SK-N-SH (cell line): ENCODE results near the gene MAP2K5. TPM values are rescaled to one million over a fixed set of nuclear protein-coding genes. Genes with fewer than 3 reads are reported as not detected.
A peak's percentile ranks its signal among the peaks of the same experiment; 100 is the strongest.

Source experiments
- CTCF ChIA-PET: fragments of 300-600, 350-600 bp; formaldehyde crosslinking; extraction: SDS; loops from one replicate; lab custom pipeline; 2021; lab: Yijun Ruan, JAX
- POLR2A ChIA-PET: fragments of 350-600 bp; sonication (Branson Sonifier 250); formaldehyde crosslinking; extraction: SDS; loops from one replicate; lab custom pipeline; 2020; ENCODE audit warnings: antibody characterized with exemption, inconsistent platforms; lab: Yijun Ruan, JAX
- DNase-seq: peaks from one replicate; pipeline ENCODE4 v3.0.0; 2012
- H2AFZ ChIP-seq: fragments of 200-600 bp; sonication (generic); 2 replicates; pipeline ENCODE4 v1.8.1; 2016; ENCODE audit warnings: antibody characterized with exemption, mild to moderate bottlenecking, low read depth
- H3F3A ChIP-seq: fragments of 200-600 bp; sonication (generic); replicated peaks from 2 replicates; pipeline ENCODE3; 2016; ENCODE audit warnings: antibody characterized with exemption, mild to moderate bottlenecking; ENCODE audit not compliant: insufficient read depth
- H3K27ac ChIP-seq, 2 experiments: fragments of 200-500 bp in 1 of 2; fragments of 200-600 bp in 1 of 2; sonication (Bioruptor generic) in 1 of 2; sonication (generic), shearing (Covaris generic) in 1 of 2; 2 replicates each; pipeline versions ENCODE4 v1.5.1 to v1.6.1; 2014 to 2016; ENCODE audit warnings: low read depth in 2 of 2, inconsistent platforms in 1 of 2, low read length in 1 of 2, mild to moderate bottlenecking in 1 of 2, mixed read lengths in 1 of 2
- H3K27me3 ChIP-seq: fragments of 200-600 bp; sonication (generic), shearing (Covaris generic); 2 replicates; pipeline ENCODE4 v1.6.1; 2016; ENCODE audit warnings: mixed run types; ENCODE audit not compliant: insufficient read depth
- H3K36me3 ChIP-seq, 2 experiments: fragments of 200-500 bp in 1 of 2; fragments of 200-600 bp in 1 of 2; sonication (Bioruptor generic) in 1 of 2; sonication (generic) in 1 of 2; replicated peaks in 1 of 2; 2 replicates each; pipeline versions ENCODE3 to v1.5.1; 2014 to 2016; ENCODE audit warnings: low read length in 1 of 2, mild to moderate bottlenecking in 1 of 2; ENCODE audit not compliant: insufficient read depth in 2 of 2, control insufficient read depth in 1 of 2
- H3K4me1 ChIP-seq, 2 experiments: fragments of 200-500 bp in 1 of 2; fragments of 200-600 bp in 1 of 2; sonication (Bioruptor generic) in 1 of 2; sonication (generic), shearing (Covaris generic) in 1 of 2; 2 replicates each; pipeline versions ENCODE4 v1.5.1 to v1.6.1; 2014 to 2016; ENCODE audit warnings: low read depth in 1 of 2, low read length in 1 of 2, mixed run types in 1 of 2; ENCODE audit not compliant: insufficient read depth in 2 of 2, control insufficient read depth in 1 of 2
- H3K4me2 ChIP-seq: fragments of 200-600 bp; sonication (generic), shearing (Covaris generic); 2 replicates; pipeline ENCODE4 v1.6.1; 2017; ENCODE audit warnings: mixed run types
- H3K4me3 ChIP-seq, 2 experiments: fragments of 200-500 bp in 1 of 2; fragments of 200-600 bp in 1 of 2; sonication (Bioruptor generic) in 1 of 2; sonication (generic), shearing (Covaris generic) in 1 of 2; 2 replicates each; pipeline versions ENCODE4 v1.5.1 to v1.8.1; 2014 to 2016; ENCODE audit warnings: low read depth in 2 of 2, inconsistent platforms in 1 of 2, low read length in 1 of 2, mild to moderate bottlenecking in 1 of 2, mixed read lengths in 1 of 2, moderate library complexity in 1 of 2
- H3K79me2 ChIP-seq: fragments of 200-600 bp; sonication (generic); 2 replicates; pipeline ENCODE4 v1.8.1; 2017; ENCODE audit warnings: mild to moderate bottlenecking; ENCODE audit not compliant: insufficient read depth
- H3K9ac ChIP-seq: fragments of 200-600 bp; sonication (generic); 2 replicates; pipeline ENCODE4 v1.6.1; 2017; ENCODE audit warnings: mixed run types
- H3K9me2 ChIP-seq: fragments of 200-600 bp; sonication (generic); 2 replicates; pipeline ENCODE4 v1.6.1; 2017; ENCODE audit warnings: mixed run types
- H3K9me3 ChIP-seq: fragments of 200-600 bp; sonication (generic); 2 replicates; pipeline ENCODE4 v1.6.1; 2017; ENCODE audit warnings: mixed run types, mild to moderate bottlenecking, moderate library complexity
- H4K20me1 ChIP-seq: fragments of 200-600 bp; sonication (generic); 2 replicates; pipeline ENCODE4 v1.6.1; 2017; ENCODE audit warnings: mild to moderate bottlenecking, mixed run types; ENCODE audit not compliant: insufficient read depth
- ELF1 ChIP-seq: IDR thresholded peaks from 2 replicates; pipeline ENCODE4 v1.4.0; 2012
- EP300 ChIP-seq, 2 experiments: IDR thresholded peaks; 2 replicates each; pipeline versions ENCODE4 v1.4.0 to v1.6.1; 2012; ENCODE audit warnings: borderline replicate concordance in 1 of 2, low read depth in 1 of 2, low read length in 1 of 2
- FOSL2 ChIP-seq: IDR thresholded peaks from 2 replicates; pipeline ENCODE4 v1.4.0; 2012; ENCODE audit warnings: low read depth, mild to moderate bottlenecking, moderate library complexity, borderline replicate concordance
- GATA2 ChIP-seq: sonication (generic); formaldehyde crosslinking; IDR thresholded peaks from 2 replicates; pipeline ENCODE4 v1.5.0; 2020; ENCODE audit warnings: mild to moderate bottlenecking, missing genetic modification reagents
- JUND ChIP-seq: IDR thresholded peaks from 2 replicates; pipeline ENCODE4 v1.4.0; 2012
- MEF2A ChIP-seq: IDR thresholded peaks from 2 replicates; pipeline ENCODE4 v1.4.0; 2012; ENCODE audit warnings: low read depth, borderline replicate concordance
- MXI1 ChIP-seq: IDR thresholded peaks from 2 replicates; pipeline ENCODE4 v1.6.1; 2012; ENCODE audit warnings: mild to moderate bottlenecking, low read depth, low read length, improper control_type of control experiment
- NFIC ChIP-seq: IDR thresholded peaks from 2 replicates; pipeline ENCODE4 v1.4.0; 2012; ENCODE audit warnings: borderline replicate concordance
- NRF1 ChIP-seq: IDR thresholded peaks from 2 replicates; pipeline ENCODE4 v1.6.1; 2012; ENCODE audit warnings: low read depth, mild to moderate bottlenecking, low read length
- RFX5 ChIP-seq: IDR thresholded peaks from 2 replicates; pipeline ENCODE4 v1.6.1; 2012; ENCODE audit warnings: mild to moderate bottlenecking, improper control_type of control experiment, low read length
- RXRA ChIP-seq: IDR thresholded peaks from 2 replicates; pipeline ENCODE4 v1.4.0; 2012; ENCODE audit warnings: low read depth, mild to moderate bottlenecking, borderline replicate concordance
- SIN3A ChIP-seq: IDR thresholded peaks from 2 replicates; pipeline ENCODE4 v1.6.1; 2012; ENCODE audit warnings: low read depth, mild to moderate bottlenecking, low read length, moderate library complexity, borderline replicate concordance
- SMC3 ChIP-seq: IDR thresholded peaks from 2 replicates; pipeline ENCODE4 v1.6.1; 2012; ENCODE audit warnings: low read depth, low read length, improper control_type of control experiment
- TEAD4 ChIP-seq: IDR thresholded peaks from 2 replicates; pipeline ENCODE4 v1.4.0; 2012; ENCODE audit warnings: mild to moderate bottlenecking, borderline replicate concordance; ENCODE audit not compliant: insufficient read depth
- YY1 ChIP-seq: IDR thresholded peaks from 2 replicates; pipeline ENCODE4 v1.4.0; 2012; ENCODE audit warnings: low read depth, mild to moderate bottlenecking
- WGBS: methylation state at CpG from one replicate; pipeline ENCODE4 v1.1.6; 2017; ENCODE audit warnings: low lambda C conversion rate; 5-methylcytosine and 5-hydroxymethylcytosine counted together
- polyA plus RNA-seq, 3 experiments: library from polyadenylated mRNA; depleted of rRNA; stranded (reverse); fragments of >200 nt; gene quantifications; 2 replicates each; pipeline ENCODE4 v1.2.3, GENCODE V29; 2012
- TF ChIP-seq, protein P1 (sequence below): IDR thresholded peaks from 2 replicates; pipeline ENCODE4 v1.4.0; 2012; ENCODE audit warnings: low read depth, borderline replicate concordance
- TF ChIP-seq, protein P2 (sequence below): IDR thresholded peaks from 2 replicates; pipeline ENCODE4 v1.4.0; 2012; ENCODE audit warnings: low read depth
- TF ChIP-seq, protein P3 (sequence below): fragments of 150-350 bp; IDR thresholded peaks from 2 replicates; pipeline ENCODE4 v1.6.1; 2016; ENCODE audit warnings: mild to moderate bottlenecking, low read depth, low read length
- TF ChIP-seq, protein P4 (sequence below): fragments of 150-350 bp; IDR thresholded peaks from 2 replicates; pipeline ENCODE4 v1.6.1; 2017; ENCODE audit warnings: antibody characterized with exemption, low read length, low read depth, borderline replicate concordance

Gene MAP2K5
- polyA plus RNA-seq, 1 of the 3 experiments (the other 2 are of a cell fraction): 6.2 TPM

DNA sequence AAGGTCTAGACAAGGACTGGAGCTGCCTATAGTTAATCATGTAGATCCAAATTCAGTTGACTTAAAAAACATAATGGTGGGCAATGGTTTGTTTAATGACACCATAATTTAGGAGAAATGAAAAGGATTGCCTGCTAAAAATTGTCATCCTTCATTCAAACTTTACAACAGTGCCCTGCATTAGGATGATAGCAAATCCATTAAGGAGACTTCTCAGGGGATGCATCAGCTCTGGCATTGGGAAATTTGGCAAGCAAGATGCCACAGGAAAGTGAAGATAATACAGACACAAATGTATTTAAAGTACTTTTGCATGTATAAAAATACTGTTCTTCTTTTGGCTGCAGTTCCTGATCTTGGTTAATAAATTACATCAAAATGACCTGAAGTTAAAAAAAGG is 189.7 kb downstream of the MAP2K5 start:
- POLR2A ChIA-PET: no interaction called here
- Histone ChIP-seq H3K9me3 (no peaks in the 10 kb centered on the region), H3K79me2 (no peaks in the 10 kb centered on the region), H2AFZ (no peak overlapping the region), H3K4me2 (no peak overlapping the region), H4K20me1 (no peaks in the 10 kb centered on the region), H3K4me3 (no peak overlapping the region), H3K27me3 (no peaks in the 10 kb centered on the region), H3K4me1 (peaks cover 5 to 11% of the 10 kb centered on the region in 2 experiments; a peak in 2 of 4 replicates), H3K36me3 (no peaks in the 10 kb centered on the region), H3K9ac (no peak overlapping the region), H3F3A (no peaks in the 10 kb centered on the region), H3K27ac (peak overlapping the region in 1 of 2 experiments; percentile 36; a peak in 2 of 4 replicates), H3K9me2 (no peaks in the 10 kb centered on the region)
- DNase-seq: peak; percentile 19
- CTCF ChIA-PET: interaction anchor here (0.7 to 0.9 kb wide), 3 partner anchors 12 to 104 kb away, joined by 3 read pairs; no protein-coding TSS in a partner anchor
- TF ChIP-seq MEF2A (no peak), NRF1 (no peak), YY1 (no peak), JUND (no peak), RFX5 (no peak)
- TF ChIP-seq, protein P1, sequence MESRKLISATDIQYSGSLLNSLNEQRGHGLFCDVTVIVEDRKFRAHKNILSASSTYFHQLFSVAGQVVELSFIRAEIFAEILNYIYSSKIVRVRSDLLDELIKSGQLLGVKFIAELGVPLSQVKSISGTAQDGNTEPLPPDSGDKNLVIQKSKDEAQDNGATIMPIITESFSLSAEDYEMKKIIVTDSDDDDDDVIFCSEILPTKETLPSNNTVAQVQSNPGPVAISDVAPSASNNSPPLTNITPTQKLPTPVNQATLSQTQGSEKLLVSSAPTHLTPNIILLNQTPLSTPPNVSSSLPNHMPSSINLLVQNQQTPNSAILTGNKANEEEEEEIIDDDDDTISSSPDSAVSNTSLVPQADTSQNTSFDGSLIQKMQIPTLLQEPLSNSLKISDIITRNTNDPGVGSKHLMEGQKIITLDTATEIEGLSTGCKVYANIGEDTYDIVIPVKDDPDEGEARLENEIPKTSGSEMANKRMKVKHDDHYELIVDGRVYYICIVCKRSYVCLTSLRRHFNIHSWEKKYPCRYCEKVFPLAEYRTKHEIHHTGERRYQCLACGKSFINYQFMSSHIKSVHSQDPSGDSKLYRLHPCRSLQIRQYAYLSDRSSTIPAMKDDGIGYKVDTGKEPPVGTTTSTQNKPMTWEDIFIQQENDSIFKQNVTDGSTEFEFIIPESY: no peak

DNA sequence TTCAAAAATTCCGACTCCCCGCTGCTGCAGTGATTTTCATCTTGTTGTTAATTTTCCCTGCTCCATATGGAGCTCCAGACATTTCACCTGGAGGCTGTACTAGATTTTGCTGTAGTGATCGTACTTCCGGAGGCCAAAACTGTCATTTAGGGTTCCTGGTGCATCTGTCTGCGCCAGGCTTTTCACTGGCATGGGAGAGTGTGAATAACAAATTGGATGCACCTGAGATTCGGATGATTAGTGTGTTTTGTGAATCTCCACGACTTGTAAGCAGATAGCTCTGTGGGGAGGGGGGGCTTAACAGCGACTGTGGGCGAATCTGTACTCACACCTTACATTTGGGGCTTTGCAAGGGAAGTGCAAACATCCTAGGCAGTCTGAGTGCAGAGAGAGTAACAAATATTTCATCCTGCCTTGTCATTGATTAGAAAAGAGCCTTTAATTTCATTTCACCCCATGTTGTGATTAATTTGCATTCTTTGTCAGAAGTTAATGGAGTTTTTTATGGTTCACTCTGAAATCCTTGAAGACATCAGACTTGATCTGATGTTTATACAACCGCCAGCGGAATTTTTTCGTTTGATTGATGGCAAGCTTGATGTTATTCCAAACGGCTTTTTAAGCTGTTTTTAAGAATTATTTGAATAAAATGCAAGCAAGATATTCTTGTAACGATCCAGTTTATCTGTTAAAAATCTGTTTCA is 190.3 kb downstream of the MAP2K5 start:
- ChIA-PET CTCF (interaction anchor here (0.9 to 1.6 kb wide), 4 partner anchors 10 to 103 kb away, joined by 3 to 6 read pairs (median 4); no protein-coding TSS in a partner anchor), POLR2A (no interaction called here)

DNA sequence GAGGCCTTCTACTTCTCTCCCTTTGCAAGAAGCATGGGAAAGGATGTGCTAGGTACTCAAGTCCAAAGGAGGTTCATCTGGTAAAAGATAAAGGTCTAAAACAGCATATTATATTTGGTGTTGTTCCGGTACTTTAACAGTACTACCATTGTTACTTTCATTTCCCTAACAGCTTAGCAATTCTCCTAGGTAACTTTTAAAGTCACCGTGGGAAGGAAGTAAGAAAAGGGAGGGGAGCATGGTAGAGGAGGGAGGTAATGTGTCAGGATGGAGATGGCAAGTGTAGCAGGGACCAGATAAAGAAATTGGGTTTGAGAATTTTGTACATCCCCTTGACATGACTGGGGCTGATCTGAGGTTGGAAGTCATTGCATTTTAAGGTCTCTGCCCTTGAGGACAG is 193.4 kb downstream of the MAP2K5 start:
- H3K9me2 ChIP-seq: no peaks in the 10 kb centered on the region
- no peak overlapping the region for H3K27ac ChIP-seq
- no peaks in the 10 kb centered on the region for H3F3A ChIP-seq
- no peak for DNase-seq
- 45% methylated on average over 2 of the region's 2 CpGs for WGBS
- no peak overlapping the region for H3K9ac ChIP-seq
- H4K20me1 ChIP-seq: no peaks in the 10 kb centered on the region
- no peaks in the 10 kb centered on the region for H3K27me3 ChIP-seq
- H3K9me3 ChIP-seq: no peaks in the 10 kb centered on the region
- ChIA-PET POLR2A (no interaction called here), CTCF (no interaction called here)
- no peak overlapping the region for H3K4me3 ChIP-seq
- no peak overlapping the region for H3K4me2 ChIP-seq
- no peak overlapping the region for H2AFZ ChIP-seq
- H3K36me3 ChIP-seq: no peaks in the 10 kb centered on the region
- H3K4me1 ChIP-seq: peaks cover 5 to 11% of the 10 kb centered on the region in 2 experiments; a peak in 2 of 4 replicates
- H3K79me2 ChIP-seq: no peaks in the 10 kb centered on the region
- TF ChIP-seq SIN3A (no peak), MXI1 (no peak), SMC3 (no peak), FOSL2 (no peak), NRF1 (no peak), TEAD4 (no peak), NFIC (no peak), ELF1 (no peak), RXRA (no peak)
- TF ChIP-seq, protein P2, sequence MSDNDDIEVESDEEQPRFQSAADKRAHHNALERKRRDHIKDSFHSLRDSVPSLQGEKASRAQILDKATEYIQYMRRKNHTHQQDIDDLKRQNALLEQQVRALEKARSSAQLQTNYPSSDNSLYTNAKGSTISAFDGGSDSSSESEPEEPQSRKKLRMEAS: no peak
- TF ChIP-seq, protein P3, sequence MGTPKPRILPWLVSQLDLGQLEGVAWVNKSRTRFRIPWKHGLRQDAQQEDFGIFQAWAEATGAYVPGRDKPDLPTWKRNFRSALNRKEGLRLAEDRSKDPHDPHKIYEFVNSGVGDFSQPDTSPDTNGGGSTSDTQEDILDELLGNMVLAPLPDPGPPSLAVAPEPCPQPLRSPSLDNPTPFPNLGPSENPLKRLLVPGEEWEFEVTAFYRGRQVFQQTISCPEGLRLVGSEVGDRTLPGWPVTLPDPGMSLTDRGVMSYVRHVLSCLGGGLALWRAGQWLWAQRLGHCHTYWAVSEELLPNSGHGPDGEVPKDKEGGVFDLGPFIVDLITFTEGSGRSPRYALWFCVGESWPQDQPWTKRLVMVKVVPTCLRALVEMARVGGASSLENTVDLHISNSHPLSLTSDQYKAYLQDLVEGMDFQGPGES: no peak
- TF ChIP-seq, protein P4, sequence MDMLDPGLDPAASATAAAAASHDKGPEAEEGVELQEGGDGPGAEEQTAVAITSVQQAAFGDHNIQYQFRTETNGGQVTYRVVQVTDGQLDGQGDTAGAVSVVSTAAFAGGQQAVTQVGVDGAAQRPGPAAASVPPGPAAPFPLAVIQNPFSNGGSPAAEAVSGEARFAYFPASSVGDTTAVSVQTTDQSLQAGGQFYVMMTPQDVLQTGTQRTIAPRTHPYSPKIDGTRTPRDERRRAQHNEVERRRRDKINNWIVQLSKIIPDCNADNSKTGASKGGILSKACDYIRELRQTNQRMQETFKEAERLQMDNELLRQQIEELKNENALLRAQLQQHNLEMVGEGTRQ: no peak

More for the DNA sequence above, 190.3 kb downstream of the MAP2K5 start:
- H3F3A ChIP-seq: no peaks in the 10 kb centered on the region
- no peaks in the 10 kb centered on the region for H3K9me3 ChIP-seq
- no peak overlapping the region for H3K4me3 ChIP-seq
- peaks cover 5 to 11% of the 10 kb centered on the region in 2 experiments; a peak in 2 of 4 replicates for H3K4me1 ChIP-seq
- no peaks in the 10 kb centered on the region for H4K20me1 ChIP-seq
- H3K79me2 ChIP-seq: no peaks in the 10 kb centered on the region
- TF ChIP-seq EP300 (IDR thresholded peaks at IDR 0.05; ENCODE audit: borderline replicate concordance in 1 of 2, low read depth in 1 of 2, low read length in 1 of 2): no peak
- TF ChIP-seq GATA2 (CRISPR knock-in tag): peak; percentile 27; the same call in 1 of the 2 replicates
- TF ChIP-seq, all 33 proteins: peak for 1
- H3K27me3 ChIP-seq: no peaks in the 10 kb centered on the region
- peak; percentile 17 for DNase-seq
- no peak overlapping the region for H3K4me2 ChIP-seq
- no peak overlapping the region for H3K9ac ChIP-seq
- H3K9me2 ChIP-seq: no peaks in the 10 kb centered on the region
- no peak overlapping the region for H2AFZ ChIP-seq
- 82% methylated on average over 14 of the region's 14 CpGs for WGBS
- H3K36me3 ChIP-seq: no peaks in the 10 kb centered on the region
- peak overlapping the region in 1 of 2 experiments; percentile 53; a peak in 2 of 4 replicates for H3K27ac ChIP-seq
